NCI-H2029 treated with DMSO at 0.1 percent for 48 hours (cell line): ENCODE data around the gene ENPP6.

Experiments
- DNase-seq: peaks from one replicate; lab custom pipeline; 2025; lab: John Stamatoyannopoulos, UW

Gene ENPP6

DNA sequence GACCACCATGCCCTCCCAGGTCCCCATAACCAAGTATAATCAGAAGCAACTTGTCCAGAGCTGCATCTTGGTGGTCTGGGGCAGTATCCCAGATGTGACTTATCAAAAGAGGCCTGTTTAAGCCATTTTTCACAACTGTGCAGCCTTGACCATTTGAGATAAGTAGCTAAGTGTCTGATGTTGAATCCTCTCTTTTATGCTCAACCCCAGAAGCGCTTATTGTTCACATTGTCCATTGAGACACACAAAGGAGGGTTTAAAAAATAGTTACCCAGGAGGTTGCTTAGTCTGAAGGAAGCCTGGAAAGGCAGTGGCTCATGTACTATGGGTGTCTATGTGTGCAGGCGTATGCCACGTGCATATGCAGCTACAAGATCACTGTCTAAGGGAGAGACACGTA, 27.0 kb downstream of the ENPP6 start:
- DNase-seq, result no peak

DNA sequence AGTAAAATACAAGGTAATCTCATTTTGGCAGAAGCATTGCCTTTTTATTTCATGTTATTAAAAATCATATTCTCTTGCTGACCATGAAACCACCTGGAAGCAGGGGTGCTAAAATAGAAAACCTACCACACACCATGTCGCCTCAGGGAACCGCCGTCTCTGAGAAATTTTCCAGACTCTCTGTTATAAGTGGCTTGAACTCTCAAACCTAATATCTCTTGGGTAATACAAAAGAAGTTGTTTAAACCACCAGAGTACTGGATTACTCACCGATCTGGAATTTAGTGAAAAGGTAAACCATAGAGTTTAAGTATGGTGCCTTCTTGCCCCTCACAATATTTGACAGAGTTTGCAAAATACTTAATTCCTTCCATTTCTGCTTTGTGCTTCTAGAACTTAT, 27.7 kb downstream of the ENPP6 start:
- no peak for DNase-seq

DNA sequence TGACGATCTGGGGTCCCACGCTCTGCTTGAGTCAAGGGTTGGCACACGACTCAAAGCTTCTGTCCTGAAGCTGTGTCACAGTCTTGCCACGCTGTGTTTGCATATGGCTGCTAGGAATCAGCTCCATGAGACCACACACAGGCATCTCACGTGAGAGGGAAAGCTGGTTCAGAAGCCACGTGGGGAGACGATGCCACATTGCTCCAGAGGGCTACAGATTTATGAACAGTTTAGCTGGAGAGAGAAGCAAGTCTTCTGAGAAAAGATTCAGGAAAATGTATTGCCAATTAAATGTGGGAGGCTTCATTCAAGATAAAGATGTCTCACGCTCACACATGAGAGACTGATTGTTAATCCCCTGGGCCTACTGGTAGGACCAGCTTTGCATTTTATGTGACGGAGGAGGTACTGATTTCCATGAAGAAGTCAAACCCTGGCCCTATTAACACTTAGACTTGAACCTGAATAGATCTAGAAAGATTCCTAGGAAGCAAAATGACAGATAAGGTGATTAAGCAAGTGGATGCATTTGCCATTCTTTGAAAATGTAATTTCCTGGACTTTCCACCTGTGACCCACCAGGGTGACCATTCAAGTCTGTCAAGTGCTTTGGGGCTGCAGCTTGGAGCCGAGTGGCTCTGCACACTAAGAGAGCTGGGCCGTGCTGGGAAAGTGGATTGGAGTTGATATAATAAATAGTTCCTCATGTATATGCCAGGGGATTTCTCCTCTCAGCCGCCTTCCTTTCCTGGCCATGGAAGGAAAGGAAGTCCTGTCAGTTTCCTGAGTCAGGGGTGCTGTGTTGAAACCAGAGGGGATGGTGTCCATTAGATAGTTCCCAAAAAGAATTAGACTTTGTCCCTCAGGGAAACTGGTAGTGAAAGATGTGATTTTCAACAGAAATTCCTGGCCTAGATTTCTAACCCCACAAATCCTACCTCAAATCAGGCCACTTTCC, 29.0 kb downstream of the ENPP6 start:
- DNase-seq, result no peak

DNA sequence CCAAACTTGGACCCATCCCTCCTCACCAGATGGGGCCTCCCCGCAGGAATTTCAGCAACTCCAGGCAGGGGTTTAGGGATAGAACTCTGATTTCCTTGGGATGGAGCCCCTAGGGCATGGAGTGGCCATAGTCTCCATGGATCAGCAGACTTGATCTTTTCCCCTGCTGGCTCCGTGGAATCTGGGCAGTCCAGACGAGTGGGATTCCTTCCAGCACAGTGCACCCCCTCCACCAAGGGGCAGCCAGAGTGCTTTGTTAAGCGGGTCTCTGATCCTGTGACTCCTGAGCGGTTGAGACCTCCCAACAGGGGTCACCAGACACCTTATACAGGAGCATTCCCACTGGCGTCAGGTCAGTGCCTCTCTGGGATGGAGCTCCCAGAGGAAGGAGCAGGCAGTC, 40.4 kb downstream of the ENPP6 start:
- DNase-seq, result no peak

DNA sequence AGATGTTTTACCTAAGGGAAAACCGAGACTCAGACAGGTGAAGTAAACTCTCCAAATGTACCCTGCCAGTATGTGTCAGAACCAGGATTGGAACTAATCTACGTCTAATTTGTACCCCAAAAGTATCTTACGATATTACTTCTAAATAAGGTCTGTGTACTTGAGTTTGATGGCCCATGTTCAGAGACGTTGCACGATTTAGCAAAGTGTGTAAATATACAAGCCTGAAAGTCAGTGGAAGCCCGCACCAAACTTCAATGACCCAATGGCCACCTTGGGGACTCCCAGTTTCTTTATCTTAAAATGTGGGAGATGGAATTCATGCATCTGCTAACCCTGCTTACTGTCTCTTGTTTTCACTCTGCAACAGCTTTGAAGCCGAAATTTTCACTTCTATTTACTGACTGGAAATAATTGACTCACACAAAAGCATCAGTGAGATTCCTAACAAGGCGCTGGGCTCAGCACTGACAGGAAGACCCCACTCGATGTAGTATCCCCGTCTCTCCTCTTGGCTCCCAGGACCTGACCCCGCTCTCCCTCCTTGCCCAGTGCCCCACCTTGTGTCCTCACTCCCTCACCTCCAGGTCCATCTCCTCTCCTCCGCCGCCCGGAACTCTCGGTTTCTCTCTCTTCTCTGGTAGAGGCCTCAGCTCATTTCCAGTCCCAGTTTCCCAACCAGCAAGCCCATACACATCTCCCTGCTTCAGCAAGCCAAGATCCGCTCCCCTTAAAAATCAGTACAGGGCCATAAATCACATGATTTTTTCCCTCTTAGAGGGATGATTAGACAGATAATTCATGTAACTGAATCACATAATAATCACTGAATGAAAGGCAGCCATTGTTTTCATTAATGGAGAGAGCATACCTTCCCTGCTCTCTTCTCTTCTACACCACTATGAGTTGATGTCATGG, 42.8 kb downstream of the ENPP6 start:
- DNase-seq, result no peak

DNA sequence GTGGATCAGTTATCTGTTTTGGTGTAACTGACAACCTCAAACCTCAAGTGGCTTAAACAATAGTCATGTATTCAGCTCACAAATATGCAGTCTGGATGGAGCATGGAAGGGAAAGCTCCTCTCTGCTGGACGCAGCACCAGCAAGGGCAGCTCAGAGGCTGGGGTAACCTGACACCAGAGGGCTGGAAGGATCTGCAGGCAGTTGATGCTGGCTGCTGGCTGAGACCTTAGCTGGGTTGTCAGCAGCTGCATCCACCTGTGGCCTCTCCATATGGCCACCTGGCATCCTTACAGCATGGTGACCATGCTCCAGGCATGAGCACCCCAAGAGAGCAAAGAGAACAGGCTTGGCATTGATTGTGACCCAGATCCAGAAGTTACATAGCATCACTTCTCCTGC, 46.7 kb downstream of the ENPP6 start:
- no peak for DNase-seq

DNA sequence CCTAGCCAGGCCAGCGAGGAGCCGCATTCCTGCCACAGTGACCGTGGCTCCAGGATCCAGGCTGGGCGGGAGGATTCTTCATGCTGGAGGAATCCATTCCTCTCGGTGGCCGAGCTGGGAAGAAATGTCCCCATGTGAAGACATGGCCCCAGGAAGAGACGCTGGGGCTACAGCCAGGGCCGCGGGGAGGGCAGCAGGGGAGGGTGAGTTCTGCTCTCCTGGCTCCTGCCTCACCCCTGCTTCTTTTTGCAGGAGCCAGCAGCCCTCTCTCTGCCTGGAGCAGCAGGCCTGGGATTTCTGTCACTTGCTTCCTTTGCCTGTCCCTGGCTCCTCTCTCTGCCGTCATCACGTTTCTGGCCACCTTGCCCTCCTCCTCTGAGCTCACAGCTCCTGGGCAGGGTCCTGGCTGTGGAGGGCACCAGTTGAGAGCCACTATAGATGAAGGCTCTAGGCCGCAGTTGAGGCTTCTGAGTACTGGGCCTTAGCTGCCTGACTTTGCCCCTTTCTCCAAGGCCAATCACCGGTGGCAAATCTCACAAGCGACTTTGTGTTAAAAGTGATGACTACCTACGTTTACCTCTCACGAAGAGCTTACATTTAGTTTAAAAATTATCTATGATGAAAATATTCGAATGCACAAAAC, 48.3 kb downstream of the ENPP6 start:
- DNase-seq, result no peak

DNA sequence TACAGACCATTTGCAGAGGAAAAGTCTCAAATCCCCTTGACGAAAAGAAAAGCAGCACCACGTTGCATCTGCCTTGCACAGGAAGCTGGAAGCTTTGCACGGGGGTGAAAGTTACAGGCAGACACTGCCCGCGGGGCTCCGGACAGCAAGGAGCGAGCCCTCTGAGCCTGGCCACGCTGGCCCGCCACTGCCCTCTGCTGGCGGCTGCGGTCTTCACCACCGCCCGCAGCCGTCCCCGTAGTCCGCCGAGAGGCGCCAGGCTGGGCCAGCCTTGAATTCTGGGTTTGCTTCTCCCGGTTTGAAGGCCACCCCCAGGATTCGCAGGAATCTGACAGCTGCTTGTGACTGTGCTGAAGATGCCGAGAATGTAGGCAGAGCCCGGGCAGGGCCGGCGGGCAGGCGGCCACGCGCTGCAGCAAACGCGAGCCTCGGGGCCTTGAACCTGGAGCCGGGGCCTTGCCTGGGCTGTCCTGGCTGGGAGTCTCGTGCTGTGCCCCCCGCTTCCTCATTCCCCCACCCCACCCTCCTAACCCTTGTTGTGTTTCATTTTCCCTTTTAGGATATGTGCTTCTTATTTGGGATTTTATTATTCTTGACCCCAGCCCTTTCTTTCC, 49.2 kb downstream of the ENPP6 start:
- peak; percentile 1 for DNase-seq

DNA sequence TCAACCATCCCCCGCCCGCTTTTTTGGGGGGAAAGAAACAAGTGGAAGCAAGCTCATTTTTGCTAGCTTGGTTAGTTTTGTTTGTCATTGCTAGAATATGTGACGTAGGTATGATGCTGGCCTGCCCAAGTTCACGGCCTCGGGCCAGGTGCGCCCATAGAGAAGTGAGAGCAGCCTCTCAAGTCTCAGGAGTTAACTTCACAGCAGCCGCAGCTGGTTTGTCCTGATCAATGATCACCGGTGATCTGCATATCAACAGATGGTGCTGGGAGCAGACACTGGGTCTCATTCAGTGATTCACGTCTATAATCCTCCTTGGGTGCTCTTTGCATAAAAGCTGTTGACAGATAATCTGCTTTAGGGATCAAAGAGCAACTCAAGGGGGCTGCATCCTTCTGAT, 50.1 kb downstream of the ENPP6 start:
- DNase-seq, result no peak

DNA sequence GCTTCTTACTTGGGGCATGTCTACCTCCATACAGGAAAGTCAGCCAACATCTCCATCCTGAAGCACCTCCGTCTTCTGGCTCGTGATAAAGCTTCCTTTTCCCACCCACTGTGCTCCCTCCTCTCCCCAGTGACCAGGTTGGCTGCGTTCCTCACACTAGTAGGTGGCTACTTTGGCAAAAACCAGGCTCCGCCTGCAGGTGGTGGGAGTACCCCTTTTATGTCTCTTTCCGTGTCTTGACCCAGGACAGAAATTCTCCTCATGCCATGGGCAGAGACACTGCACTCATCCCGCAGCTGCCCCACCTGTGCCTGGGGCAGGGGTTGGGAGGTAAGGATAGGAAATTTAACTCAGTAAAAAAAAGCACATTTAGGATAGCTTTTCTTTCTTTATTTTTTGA, 50.9 kb downstream of the ENPP6 start:
- no peak for DNase-seq

DNA sequence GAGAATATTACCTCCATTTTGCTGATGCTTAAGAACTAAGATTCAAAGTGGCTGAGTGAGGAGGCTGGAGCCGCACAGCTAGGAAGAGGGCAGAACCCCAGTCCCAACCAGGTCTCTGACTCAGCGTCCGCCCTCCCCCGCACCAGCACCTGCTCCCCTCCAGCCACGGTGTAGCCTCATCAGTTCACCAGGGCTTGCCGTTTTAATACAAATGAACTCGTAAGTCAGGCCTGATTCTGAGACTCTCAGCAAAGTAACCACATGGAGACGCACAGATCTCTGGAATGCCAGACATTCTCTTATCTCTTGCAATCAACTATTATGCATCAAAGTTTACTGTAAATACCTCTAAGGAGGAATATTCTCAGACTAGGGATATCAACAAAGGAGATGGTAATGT, 52.4 kb downstream of the ENPP6 start:
- no peak for DNase-seq

DNA sequence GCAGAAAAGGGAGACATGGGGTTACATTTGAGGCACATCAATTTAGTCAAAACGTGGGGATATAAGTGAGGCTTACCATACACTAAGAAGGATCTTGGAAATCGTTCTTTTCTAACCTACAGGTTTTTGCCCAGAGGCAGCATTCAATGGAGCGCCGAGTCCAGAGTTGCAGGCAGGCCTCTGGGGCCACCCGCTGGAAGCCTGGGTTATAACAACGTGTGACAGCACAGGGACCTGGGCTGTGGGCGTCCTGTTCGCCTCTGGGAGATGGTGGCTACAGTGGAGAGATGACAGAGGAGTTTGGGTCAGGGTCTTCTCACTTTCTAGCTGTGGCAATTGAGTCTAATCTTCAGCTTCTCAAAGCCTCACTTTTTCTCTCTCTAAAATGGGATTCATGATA, 53.9 kb downstream of the ENPP6 start:
- peak; percentile 0 for DNase-seq

DNA sequence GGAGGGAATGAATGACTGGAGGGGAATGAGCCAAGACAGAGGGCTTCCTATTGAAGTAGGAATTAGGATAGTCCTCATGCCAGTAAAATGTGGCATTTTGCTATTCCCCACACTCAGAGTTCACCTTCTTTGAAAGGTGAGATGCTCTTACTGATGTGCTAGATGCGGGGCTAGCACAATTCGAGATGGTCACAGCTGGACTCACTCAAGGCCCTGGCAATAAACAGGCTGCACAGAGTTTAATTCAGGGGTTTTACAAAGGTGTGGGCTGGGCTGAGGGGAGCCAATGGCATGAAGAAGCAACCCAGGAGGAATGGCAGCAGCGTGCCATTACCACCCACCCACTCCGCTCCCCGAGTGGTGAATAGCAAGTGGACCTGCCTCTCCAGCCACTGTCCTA, 55.1 kb downstream of the ENPP6 start:
- DNase-seq, result no peak

DNA sequence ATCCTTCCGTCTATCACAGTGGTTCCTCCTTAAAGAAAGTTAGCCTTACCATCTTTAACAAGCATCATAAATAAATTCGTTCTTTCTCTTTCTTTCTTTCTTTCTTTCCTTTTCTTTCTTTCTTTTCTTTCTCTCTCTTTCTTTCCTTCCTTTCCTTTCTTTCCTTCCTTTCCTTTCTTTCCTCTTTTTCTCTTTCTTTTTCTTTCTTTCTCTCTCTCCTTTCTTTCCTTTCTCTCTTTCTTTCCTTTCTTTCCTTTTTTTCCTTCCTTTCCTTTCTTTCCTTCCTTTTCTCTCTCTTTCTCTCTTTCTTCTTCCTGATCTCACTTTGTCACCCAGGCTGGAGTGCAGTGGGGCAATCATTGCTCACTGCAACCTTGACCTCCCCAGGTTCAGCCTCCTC, 60.4 kb downstream of the ENPP6 start:
- DNase-seq, result no peak

DNA sequence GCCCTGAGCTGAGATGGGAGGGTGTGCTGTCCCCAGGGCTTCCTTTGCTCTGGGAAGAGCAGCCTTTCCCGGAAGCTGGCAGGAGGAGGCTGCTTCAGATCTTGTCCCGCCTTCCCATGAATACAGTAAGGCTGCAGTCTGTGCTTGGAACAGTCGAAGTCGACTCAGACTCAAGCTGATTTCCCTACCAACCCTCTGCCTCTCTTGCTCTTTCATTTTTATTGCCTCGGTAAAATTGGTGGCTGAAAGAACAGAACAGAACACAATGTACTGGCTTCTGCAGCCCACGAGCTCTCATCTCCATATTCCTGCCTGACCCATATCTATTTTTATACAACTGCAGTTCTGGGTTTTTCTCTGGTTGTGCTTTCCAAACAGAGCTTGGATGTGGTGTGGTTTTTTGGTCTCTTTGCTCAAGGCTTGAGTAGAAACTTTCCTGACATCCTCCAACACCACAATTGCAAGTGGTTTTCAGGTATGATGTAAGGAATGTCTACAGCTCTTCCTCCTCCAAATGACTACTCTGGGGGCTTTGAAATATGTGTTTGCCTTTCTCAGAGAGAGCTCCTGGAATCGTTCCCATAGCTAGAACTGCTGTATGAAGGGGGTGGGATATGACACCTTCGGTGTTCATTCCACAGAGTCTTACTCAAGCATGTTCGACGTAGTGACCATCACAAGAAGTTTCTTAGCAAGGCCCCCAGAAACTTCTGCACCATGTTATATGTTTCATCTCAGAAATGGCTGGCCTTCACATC, 61.3 kb downstream of the ENPP6 start:
- DNase-seq, result no peak

DNA sequence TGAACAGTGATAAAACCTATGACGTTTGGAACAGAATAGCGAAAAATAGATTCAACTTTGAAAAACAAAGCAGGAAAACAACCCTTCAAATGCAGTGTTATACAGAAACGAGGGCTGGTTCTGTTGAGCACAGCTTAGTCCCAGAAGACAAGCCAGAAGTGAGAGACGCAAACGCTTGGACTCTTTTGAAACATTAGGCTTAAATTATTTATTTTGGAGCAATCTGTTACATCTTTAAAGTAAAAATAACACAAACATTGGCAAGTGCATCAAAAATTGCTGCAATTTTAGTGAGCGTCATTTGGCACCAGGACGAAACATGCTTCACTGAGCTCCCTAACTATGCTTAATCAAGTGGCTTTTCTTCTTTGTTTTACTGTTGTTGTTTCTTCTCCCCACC, 63.5 kb downstream of the ENPP6 start:
- no peak for DNase-seq

DNA sequence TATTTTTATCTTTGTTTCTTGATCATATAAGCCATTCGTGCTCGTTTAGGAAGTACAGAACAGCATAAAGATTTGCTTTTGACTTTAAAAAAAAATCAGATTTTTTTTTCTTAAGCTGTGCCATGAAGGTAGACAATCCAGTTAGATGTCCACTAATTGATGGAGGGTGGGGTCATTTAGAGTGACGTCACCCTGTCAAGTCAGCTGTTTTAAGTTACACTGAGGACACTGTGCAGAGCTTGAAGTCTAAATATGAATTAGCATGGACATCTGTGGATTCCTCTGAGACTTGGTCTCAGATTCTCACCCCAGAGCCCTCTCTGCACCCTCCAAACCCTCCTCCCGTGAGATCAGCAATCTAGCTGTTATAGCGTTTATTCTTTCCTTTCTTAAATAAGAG, 63.9 kb downstream of the ENPP6 start:
- DNase-seq, result no peak

DNA sequence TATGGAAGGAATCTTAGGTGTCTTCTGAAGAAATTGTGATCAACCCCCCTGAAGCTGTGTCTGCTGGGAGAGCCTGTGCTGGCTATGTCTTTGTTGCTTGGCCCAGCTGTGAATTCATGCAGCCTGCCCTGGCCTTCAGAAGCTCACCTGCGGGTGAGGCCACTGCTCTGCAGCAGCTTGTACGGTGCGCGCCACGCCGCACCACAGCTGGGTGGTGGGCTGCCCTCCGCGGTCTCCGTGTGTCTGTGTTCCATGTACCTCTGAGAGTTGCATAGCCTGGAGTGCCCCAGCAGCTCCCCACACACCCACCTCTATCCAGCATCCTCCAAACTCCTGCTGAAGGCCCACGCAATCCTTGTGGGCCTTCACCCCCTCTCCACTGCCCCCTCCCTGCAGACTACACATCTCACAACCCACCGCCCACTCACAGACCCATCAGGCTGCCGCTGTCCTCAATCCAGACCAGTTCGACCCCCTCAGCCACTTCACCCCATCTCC, 65.6 kb downstream of the ENPP6 start:
- DNase-seq, result no peak

DNA sequence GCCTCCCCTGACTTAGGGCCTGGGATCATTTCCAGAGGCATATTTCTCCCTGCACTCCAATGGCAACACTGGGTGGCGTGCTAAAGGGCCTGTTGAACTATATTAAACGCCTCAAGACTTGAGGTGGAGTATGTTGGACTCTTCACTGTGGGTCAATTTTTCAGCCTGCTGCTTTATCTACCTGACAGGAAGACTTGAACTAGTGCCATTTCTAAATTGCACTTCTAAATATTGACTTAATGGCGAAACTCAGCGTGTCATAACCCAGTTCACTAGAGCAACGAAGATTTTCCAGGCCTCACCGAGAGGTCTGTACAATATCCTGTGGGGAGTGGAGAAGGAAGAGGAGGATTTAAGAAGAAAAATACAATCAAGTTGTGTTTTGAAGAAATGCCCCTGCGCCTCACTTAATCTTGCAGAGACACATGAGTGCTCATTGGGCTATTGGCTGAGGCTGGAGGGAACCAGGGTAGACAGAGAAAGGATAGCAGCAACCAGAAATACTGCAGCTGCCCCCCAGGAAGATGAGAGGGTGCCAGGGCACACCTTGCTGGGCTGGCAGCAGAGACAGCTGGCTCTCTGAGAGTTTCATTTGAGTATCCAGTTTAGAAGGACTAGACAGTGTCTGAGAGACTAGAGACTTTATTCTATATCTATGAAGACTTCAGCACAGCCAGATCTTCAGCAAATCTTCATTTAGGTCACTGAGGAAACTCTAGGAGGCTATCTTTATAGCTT, 67.4 kb downstream of the ENPP6 start:
- DNase-seq, result no peak
